GM06990 (cell line): ENCODE data around the gene TOLLIP.

ENCODE experiments used
- DNase-seq: peaks from one replicate; pipeline ENCODE4 v3.0.0-alpha.2; 2011; ENCODE audit not compliant: insufficient read length; ENCODE audit errors: extremely low read depth
- H3K27me3 ChIP-seq: replicated peaks from 2 replicates; pipeline ENCODE4 v1.6.0; 2011; ENCODE audit warnings: low read length; ENCODE audit not compliant: control insufficient read depth, insufficient read depth
- H3K36me3 ChIP-seq: 2 replicates; pipeline ENCODE4 v1.5.1; 2011; ENCODE audit warnings: low read length; ENCODE audit not compliant: control insufficient read depth, insufficient read depth
- H3K4me3 ChIP-seq: replicated peaks from 2 replicates; pipeline ENCODE4 v1.5.1; 2011; ENCODE audit warnings: low read depth, mild to moderate bottlenecking, control low read depth, low read length
- TF ChIP-seq, protein P1 (sequence below): IDR thresholded peaks from 2 replicates; pipeline ENCODE4 v1.5.1; 2011; ENCODE audit warnings: low read length, control low read depth, mild to moderate bottlenecking, inconsistent platforms; ENCODE audit not compliant: insufficient read depth, poor library complexity, severe bottlenecking

The TOLLIP gene

GRCh38 chr11:1234771-1235305 lies 74.6 kb downstream of the TOLLIP start:
- no peak for DNase-seq
- Histone ChIP-seq H3K4me3 (no peak overlapping the region), H3K36me3 (no peaks in the 10 kb centered on the region), H3K27me3 (no peaks in the 10 kb centered on the region; the same call in 1 of the 2 replicates)
- TF ChIP-seq, protein P1, sequence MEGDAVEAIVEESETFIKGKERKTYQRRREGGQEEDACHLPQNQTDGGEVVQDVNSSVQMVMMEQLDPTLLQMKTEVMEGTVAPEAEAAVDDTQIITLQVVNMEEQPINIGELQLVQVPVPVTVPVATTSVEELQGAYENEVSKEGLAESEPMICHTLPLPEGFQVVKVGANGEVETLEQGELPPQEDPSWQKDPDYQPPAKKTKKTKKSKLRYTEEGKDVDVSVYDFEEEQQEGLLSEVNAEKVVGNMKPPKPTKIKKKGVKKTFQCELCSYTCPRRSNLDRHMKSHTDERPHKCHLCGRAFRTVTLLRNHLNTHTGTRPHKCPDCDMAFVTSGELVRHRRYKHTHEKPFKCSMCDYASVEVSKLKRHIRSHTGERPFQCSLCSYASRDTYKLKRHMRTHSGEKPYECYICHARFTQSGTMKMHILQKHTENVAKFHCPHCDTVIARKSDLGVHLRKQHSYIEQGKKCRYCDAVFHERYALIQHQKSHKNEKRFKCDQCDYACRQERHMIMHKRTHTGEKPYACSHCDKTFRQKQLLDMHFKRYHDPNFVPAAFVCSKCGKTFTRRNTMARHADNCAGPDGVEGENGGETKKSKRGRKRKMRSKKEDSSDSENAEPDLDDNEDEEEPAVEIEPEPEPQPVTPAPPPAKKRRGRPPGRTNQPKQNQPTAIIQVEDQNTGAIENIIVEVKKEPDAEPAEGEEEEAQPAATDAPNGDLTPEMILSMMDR = no peak

DNA sequence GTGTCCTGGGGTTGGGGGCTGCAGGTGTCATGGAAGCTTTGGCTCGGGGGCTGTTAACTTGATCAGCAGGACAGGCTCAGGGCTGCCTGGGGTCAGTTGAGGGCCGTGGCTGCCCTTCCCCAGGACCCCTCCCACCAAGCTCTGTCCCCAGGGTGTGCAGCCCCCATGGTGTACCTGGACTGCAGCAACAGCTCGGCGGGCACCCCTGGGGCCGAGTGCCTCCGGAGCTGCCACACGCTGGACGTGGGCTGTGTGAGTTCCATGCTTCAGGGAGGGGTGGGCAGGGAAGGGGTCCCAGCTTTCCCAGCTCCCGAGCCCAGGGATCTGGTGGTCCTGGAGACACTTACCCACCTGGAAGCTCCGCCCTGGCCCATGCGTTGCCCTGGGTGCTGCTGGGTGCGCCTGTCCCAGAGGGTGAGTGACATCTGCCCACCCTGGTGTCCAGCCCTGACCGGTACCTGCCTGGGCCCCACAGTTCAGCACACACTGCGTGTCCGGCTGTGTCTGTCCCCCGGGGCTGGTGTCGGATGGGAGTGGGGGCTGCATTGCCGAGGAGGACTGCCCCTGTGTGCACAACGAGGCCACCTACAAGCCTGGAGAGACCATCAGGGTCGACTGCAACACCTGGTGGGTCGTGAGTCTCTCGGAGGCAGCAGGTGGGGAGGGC lies 75.2 kb downstream of the TOLLIP start:
- DNase-seq = no peak
- Histone ChIP-seq H3K4me3 (no peak overlapping the region), H3K27me3 (no peaks in the 10 kb centered on the region; the same call in 1 of the 2 replicates), H3K36me3 (no peaks in the 10 kb centered on the region)
- TF ChIP-seq, protein P1 = no peak

- H3K4me3 ChIP-seq = no peak overlapping the region
- no peaks in the 10 kb centered on the region for H3K36me3 ChIP-seq
- DNase-seq = no peak
- TF ChIP-seq, protein P1 = no peak
- no peaks in the 10 kb centered on the region; the same call in 1 of the 2 replicates for H3K27me3 ChIP-seq
Measured at GRCh38 chr11:1233351-1234053, 75.9 kb downstream of the TOLLIP start.

DNA sequence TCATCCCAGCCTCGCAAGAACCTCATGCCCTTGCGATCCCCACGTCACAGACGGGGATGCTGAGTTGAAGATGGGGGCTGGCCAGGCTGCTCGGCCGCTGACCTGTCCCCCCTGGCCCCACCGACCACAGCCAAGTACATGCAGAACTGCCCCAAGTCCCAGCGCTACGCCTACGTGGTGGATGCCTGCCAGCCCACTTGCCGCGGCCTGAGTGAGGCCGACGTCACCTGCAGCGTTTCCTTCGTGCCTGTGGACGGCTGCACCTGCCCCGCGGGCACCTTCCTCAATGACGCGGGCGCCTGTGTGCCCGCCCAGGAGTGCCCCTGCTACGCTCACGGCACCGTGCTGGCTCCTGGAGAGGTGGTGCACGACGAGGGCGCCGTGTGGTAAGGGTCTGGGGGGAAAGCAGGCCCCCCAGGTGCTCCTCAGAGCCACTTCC lies 76.5 kb downstream of the TOLLIP start:
- H3K4me3 ChIP-seq = no peak overlapping the region
- no peaks in the 10 kb centered on the region; the same call in 1 of the 2 replicates for H3K27me3 ChIP-seq
- H3K36me3 ChIP-seq = no peaks in the 10 kb centered on the region
- no peak for DNase-seq
- TF ChIP-seq, protein P1 = no peak

DNA sequence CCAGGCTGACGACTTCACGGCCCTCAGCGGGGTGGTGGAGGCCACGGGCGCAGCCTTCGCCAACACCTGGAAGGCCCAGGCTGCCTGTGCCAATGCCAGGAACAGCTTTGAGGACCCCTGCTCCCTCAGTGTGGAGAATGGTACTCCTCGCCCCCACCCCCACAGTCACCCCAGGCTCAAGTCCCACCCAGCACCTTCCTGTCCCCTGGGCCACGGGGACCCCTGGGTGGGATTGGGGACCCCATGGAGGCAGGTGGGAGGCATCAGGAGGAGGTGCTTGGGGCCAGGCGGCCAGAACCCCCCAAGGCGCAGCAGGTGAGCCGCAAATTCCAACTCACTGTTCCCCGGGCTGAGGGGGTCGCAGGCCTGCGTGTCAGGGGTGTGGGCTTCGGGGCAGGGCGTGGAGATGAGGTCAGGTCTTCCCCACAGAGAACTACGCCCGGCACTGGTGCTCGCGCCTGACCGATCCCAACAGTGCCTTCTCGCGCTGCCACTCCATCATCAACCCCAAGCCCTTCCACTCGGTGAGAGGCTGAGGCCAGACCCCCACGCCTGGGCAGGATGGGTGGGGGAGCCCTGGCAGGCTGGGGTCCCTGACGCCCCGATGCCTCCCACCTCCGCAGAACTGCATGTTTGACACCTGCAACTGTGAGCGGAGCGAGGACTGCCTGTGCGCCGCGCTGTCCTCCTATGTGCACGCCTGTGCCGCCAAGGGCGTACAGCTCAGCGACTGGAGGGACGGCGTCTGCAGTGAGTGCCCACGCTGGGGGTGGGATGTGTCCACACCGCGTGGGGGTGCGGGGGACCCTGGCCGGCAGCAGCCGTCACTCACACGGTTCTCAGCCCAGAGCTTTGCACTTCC lies 77.2 kb downstream of the TOLLIP start:
- H3K36me3 ChIP-seq = no peaks in the 10 kb centered on the region
- no peak for DNase-seq
- no peaks in the 10 kb centered on the region; the same call in 1 of the 2 replicates for H3K27me3 ChIP-seq
- H3K4me3 ChIP-seq = no peak overlapping the region
- TF ChIP-seq, protein P1 = no peak
